PFSK-1 (cell line): ENCODE results near the gene PLEKHB2.

Experiments
- POLR2AphosphoS5 ChIP-seq: IDR thresholded peaks from 2 replicates; pipeline ENCODE4 v1.6.1; 2012; ENCODE audit warnings: low read depth, mild to moderate bottlenecking, control low read depth, low read length, moderate library complexity
- REST ChIP-seq, 2 experiments: IDR thresholded peaks; 2 replicates each; pipeline versions ENCODE4 v1.6.1 to v1.8.0; 2011 to 2012; ENCODE audit warnings: low read depth in 2 of 2, low read length in 2 of 2, control low read depth in 1 of 2, inconsistent platforms in 1 of 2, mild to moderate bottlenecking in 1 of 2, moderate library complexity in 1 of 2; ENCODE audit not compliant: insufficient read depth in 1 of 2
- SIN3A ChIP-seq: IDR thresholded peaks from 2 replicates; pipeline ENCODE4 v1.6.1; 2012; ENCODE audit warnings: mild to moderate bottlenecking, low read length, moderate library complexity, borderline replicate concordance; ENCODE audit not compliant: insufficient read depth
- TAF1 ChIP-seq: IDR thresholded peaks from 2 replicates; pipeline ENCODE4 v1.6.1; 2012; ENCODE audit warnings: low read length, control low read depth, borderline replicate concordance; ENCODE audit not compliant: insufficient read depth

- TF ChIP-seq REST (IDR thresholded peaks at IDR 0.05; ENCODE audit: insufficient read depth in 1 of 2, low read depth in 2 of 2, low read length in 2 of 2) = no peak
- no peak for TF ChIP-seq POLR2AphosphoS5
- no peak for TF ChIP-seq TAF1
- no peak for TF ChIP-seq SIN3A
These were observed 38.7 kb downstream of the PLEKHB2 start for GRCh38 chr2:131143803-131144202.
